ENCODE results near the gene C4BPA. TPM values are rescaled to one million over a fixed set of nuclear protein-coding genes. Genes with fewer than 3 reads are reported as not detected.

C4BPA gene
- total RNA-seq, 4 donors from 2014 or later: not detected

- H3K36me3 ChIP-seq: peaks cover 34 to 51% of the 10 kb centered on the region in 2 donors
Observed at GRCh38 chr1:207070811-207071210, 33.2 kb upstream of the C4BPA start.

GRCh38 chr1:207071426-207071825, 32.6 kb upstream of the C4BPA start:
- Histone ChIP-seq H3K27me3 (no peaks in the 10 kb centered on the region), H3K27ac (peak overlapping the region in 2 of 3 donors; percentile 32 to 98), H3K4me1 (peaks cover 37 to 38% of the 10 kb centered on the region in 2 donors), H3K4me3 (replicated peaks in 1 of 3) (no peak overlapping the region), H3K36me3 (peaks cover 34 to 51% of the 10 kb centered on the region in 2 donors), H3K9me3 (no peaks in the 10 kb centered on the region)
- no peak for DNase-seq
- TF ChIP-seq CTCF (IDR thresholded peaks at IDR 0.05) (no peak), POLR2A (IDR thresholded peaks at IDR 0.05) (no peak)
- intact Hi-C loops (cut with DNase I): loop anchor here (10.0 kb wide), 1 partner anchor 67 kb away; no protein-coding TSS in a partner anchor
- WGBS, 2 donors: 91 to 92% methylated on average over 6 of the region's 6 CpGs

More at GRCh38 chr1:207070811-207071210, 33.2 kb upstream of the C4BPA start:
- no peaks in the 10 kb centered on the region for H3K9me3 ChIP-seq
- no peak overlapping the region for H3K4me3 ChIP-seq (replicated peaks in 1 of 3)
- no peak for DNase-seq
- peaks cover 42 to 43% of the 10 kb centered on the region in 2 donors for H3K4me1 ChIP-seq
- H3K27me3 ChIP-seq: no peaks in the 10 kb centered on the region
- intact Hi-C loops (cut with DNase I): loop anchor here (10.0 kb wide), 1 partner anchor 66 kb away; no protein-coding TSS in a partner anchor
- TF ChIP-seq POLR2A (IDR thresholded peaks at IDR 0.05): no peak
- TF ChIP-seq CTCF (IDR thresholded peaks at IDR 0.05): no peak
- peak overlapping the region; percentile 32 to 99 (median 98) for H3K27ac ChIP-seq
- 86% methylated on average over 4 of the region's 4 CpGs for WGBS, 2 donors

- H3K4me3 ChIP-seq (replicated peaks in 1 of 3): no peak overlapping the region
- TF ChIP-seq POLR2A (IDR thresholded peaks at IDR 0.05) (no peak), CTCF (IDR thresholded peaks at IDR 0.05) (no peak)
- H3K36me3 ChIP-seq: peaks cover 34 to 51% of the 10 kb centered on the region in 2 donors
- peak overlapping the region in 2 of 3 donors; percentile 24 to 98 for H3K27ac ChIP-seq
- intact Hi-C loops (cut with DNase I): loop anchor here (10.0 kb wide), 1 partner anchor 67 kb away; no protein-coding TSS in a partner anchor
- H3K9me3 ChIP-seq: no peaks in the 10 kb centered on the region
- peaks cover 30 to 31% of the 10 kb centered on the region in 2 donors for H3K4me1 ChIP-seq
- H3K27me3 ChIP-seq: no peaks in the 10 kb centered on the region
- no peak for DNase-seq
- 87 to 91% methylated on average over 8 of the region's 8 CpGs for WGBS, 2 donors
Observed at GRCh38 chr1:207072233-207072632, 31.8 kb upstream of the C4BPA start.

- Histone ChIP-seq H3K4me1 (peaks cover 13 to 17% of the 10 kb centered on the region in 2 donors), H3K27me3 (no peaks in the 10 kb centered on the region), H3K4me3 (replicated peaks in 1 of 3) (no peak overlapping the region), H3K27ac (peak overlapping the region in 2 of 3 donors; percentile 56 to 98), H3K36me3 (peaks cover 30 to 43% of the 10 kb centered on the region in 2 donors), H3K9me3 (no peaks in the 10 kb centered on the region)
- DNase-seq: no peak
- TF ChIP-seq CTCF (IDR thresholded peaks at IDR 0.05) (no peak), POLR2A (IDR thresholded peaks at IDR 0.05) (no peak)
- intact Hi-C loops (cut with DNase I): loop anchor here (10.0 kb wide), 1 partner anchor 69 kb away; no protein-coding TSS in a partner anchor
- WGBS, 2 donors: 61% methylated on average over 4 of the region's 4 CpGs
Observed at GRCh38 chr1:207073906-207074820, 29.9 kb upstream of the C4BPA start.

Measured in thyroid gland (tissue), 4 donors.